ENCODE results near the gene BMP3.

BMP3 gene

DNA sequence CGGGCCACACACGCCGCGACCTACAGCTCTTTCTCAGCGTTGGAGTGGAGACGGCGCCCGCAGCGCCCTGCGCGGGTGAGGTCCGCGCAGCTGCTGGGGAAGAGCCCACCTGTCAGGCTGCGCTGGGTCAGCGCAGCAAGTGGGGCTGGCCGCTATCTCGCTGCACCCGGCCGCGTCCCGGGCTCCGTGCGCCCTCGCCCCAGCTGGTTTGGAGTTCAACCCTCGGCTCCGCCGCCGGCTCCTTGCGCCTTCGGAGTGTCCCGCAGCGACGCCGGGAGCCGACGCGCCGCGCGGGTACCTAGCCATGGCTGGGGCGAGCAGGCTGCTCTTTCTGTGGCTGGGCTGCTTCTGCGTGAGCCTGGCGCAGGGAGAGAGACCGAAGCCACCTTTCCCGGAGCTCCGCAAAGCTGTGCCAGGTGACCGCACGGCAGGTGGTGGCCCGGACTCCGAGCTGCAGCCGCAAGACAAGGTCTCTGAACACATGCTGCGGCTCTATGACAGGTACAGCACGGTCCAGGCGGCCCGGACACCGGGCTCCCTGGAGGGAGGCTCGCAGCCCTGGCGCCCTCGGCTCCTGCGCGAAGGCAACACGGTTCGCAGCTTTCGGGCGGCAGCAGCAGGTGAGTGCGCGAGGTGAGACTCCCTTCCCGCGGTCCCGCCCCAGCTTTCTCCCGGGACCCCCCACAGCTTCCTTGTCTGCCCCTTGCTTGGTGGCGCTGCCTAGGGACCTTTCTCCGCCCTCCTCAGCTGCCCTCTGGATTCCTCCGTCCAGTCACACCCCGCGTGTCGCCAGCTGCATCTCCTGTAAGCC lies 678 bp downstream of the BMP3 start:
- in situ Hi-C loops (cut with HindIII; ENCODE audit: low pct_unique_long_range_greater_than_20kb, low sequenced_read_pairs): no loop called here
- no peak for DNase-seq (ENCODE audit: low read depth in 1 of 2, low spot score in 1 of 2)
- TF ChIP-seq JUND (IDR thresholded peaks at IDR 0.05; ENCODE audit: low read depth): no peak

DNA sequence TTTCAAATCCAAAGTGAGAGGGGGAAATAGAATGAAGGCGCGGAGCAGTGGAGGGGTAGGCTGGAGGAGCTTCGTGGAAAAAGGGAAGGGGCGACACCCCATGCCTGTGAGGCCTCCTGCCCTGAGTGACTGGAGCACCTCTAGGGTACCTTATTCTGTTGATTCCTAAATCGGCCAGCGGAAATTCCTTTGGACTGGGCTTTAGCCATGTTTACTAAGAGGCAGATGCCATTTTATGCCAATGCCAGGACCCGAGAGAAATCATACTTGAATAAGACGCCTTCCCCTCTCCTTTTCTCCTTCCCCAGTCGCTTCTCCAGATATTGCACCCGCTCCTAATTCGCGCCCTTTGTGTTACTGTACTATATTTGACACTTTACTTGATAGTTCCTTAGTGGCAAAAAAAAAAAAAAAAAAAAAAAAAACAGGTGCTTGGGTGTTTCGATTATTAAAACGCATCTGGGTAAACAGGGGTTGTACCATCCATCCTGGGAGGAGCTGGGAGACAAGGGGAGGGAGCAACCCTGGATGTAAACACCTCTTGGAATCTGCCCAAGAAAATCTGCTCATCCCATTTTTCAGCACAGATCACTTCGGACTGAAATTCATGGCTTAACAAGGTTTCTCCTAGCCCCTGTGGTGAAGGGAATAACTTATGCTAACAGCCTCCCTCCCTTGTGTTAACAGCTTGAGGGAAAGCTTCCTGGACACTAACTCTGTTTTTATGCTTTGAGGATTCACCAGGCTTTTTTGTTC lies 1.5 kb downstream of the BMP3 start:
- no peak for DNase-seq (ENCODE audit: low read depth in 1 of 2, low spot score in 1 of 2)
- TF ChIP-seq JUND (IDR thresholded peaks at IDR 0.05; ENCODE audit: low read depth): no peak
- in situ Hi-C loops (cut with HindIII; ENCODE audit: low pct_unique_long_range_greater_than_20kb, low sequenced_read_pairs): no loop called here

DNA sequence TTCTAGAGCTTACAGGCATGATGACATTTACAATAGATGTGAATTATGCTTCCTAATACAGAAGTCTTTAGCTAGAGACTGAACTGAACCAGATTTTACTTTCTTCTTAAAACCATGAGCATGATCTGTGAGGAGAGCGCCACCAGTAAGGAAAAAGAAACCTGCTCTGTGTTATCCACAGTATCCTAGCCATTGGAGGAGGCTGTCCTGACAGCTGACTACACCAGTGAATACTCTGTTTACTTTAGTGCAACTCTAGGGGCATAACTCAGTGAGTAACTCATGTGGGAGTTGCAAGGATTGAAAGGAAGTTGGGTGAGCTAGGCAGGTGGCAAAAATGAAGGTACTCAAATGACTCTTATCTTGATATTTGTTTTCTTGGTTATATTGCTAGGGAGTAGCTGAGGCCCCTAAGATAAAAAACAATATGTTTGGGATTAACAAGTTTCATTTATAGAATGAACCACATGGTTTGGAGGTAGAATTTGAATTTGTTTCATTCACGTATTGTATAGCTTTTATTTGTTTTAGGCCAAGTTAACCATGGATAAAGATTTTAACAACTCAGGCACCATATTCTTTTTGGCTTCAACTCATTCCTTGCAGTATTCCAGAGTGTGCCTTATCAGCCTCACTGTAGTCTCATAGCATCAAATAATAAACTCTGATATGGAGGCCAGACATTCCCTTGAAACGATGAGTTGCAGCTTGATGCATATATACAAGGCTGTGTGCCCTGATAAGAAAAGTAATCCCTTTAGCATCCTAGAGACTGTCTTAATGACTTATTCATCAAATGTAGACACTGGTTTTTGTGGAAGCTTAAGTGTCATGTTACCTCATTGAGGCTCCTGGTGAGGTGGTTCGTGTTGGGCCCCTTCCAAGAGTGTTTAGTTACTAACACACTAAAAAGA lies 2.5 kb downstream of the BMP3 start:
- TF ChIP-seq JUND (IDR thresholded peaks at IDR 0.05; ENCODE audit: low read depth): no peak
- DNase-seq (ENCODE audit: low read depth in 1 of 2, low spot score in 1 of 2): no peak
- in situ Hi-C loops (cut with HindIII; ENCODE audit: low pct_unique_long_range_greater_than_20kb, low sequenced_read_pairs): no loop called here

DNA sequence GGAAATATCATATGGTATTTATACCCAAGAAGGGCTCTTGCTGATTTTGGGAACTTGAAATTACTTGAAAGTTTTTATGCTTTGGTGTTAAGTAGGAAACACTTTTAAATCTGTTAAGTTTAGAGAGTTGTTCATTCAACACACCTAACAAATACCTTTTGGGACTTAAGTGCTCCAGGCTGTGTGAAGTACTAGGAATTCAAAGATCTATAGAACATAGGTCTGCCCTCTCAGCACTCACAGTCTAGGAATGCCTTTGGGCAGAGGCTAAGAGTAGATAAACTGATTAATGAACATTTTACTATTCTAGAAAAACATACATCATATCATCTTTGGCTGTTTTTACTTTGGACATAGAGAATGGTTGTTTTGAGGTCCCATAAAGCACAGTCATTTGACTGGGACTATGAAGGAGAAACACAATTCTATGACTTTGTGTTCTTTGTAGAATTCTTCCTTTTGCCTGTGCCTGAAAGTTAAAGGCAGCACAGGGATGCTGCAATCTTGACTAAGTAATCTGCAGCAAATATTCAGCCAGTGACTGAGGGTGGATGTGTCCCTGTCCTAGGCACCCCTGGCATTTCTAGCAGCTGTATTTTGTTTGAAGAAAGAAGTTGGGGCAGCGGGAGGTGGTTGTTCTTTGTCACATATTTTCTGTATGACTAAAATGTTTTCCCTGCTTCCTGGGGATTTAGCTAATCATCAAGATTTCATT lies 8.3 kb downstream of the BMP3 start:
- no peak for DNase-seq (ENCODE audit: low read depth in 1 of 2, low spot score in 1 of 2)
- TF ChIP-seq JUND (IDR thresholded peaks at IDR 0.05; ENCODE audit: low read depth): no peak
- in situ Hi-C loops (cut with HindIII; ENCODE audit: low pct_unique_long_range_greater_than_20kb, low sequenced_read_pairs): no loop called here

DNA sequence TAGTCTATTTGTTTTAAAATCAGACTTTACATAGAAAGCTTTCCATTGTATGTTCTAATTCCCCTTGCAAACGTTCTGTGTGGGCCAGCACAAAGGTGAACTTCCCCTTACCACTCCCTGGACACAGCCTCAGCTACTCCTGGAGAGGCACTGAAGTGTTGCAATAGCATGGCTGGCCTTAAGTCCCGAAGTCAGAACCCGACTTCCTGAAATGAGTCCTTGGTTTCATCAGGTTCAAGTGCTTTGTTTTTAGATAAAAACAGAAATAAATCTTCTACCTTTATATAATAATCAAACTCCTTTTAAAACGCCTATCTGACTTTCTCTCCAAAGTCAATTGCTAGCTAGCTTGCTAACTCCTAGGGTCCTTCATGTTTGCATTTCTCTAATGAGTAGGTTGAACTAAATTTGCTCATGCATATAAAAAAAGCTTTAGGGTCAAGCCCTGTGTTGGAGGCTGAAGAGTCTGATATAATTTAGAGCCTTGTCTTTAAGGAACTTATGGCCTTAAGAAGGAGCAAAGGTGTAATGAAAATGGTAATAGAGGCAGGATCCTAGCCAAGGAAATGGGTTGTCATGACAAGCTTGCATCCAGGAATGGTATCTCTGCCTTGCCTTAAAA lies 9.0 kb downstream of the BMP3 start:
- DNase-seq (ENCODE audit: low read depth in 1 of 2, low spot score in 1 of 2): no peak
- in situ Hi-C loops (cut with HindIII; ENCODE audit: low pct_unique_long_range_greater_than_20kb, low sequenced_read_pairs): no loop called here

DNA sequence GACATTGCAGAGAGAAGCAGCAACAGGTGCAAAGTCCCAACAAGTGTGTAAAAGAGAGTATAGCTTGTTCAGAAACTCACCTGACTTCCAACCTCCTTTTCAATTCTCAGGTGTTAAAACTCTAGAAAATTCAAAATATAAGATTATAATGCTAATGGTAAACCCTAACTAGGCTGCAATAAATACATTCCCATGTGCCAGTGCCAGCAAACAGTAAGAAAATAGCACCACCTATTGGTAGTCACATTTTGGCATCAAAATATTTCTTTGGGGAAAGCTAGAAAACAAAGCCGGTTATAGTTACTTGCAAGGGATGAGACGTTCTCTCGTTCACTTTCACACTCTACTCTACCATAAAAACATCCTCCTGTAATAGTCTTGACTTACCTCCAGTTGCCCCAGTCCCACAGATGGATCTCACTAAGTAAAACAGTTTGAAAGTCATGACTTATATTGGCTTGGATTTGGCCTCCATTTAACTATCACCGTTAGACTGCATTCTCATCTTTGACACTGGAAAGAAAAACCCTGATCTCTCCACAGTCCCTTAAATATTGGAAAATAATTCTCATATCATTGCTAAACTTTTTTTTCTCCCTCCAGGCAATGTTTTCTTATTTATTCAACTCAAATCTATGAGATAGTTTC lies 9.6 kb downstream of the BMP3 start:
- in situ Hi-C loops (cut with HindIII; ENCODE audit: low pct_unique_long_range_greater_than_20kb, low sequenced_read_pairs): no loop called here
- DNase-seq (ENCODE audit: low read depth in 1 of 2, low spot score in 1 of 2): peak in 1 of 2 experiments; percentile 55
- TF ChIP-seq JUND (IDR thresholded peaks at IDR 0.05; ENCODE audit: low read depth): no peak

More for the DNA sequence above, 9.0 kb downstream of the BMP3 start:
- no peak for TF ChIP-seq JUND (IDR thresholded peaks at IDR 0.05; ENCODE audit: low read depth)

DNA sequence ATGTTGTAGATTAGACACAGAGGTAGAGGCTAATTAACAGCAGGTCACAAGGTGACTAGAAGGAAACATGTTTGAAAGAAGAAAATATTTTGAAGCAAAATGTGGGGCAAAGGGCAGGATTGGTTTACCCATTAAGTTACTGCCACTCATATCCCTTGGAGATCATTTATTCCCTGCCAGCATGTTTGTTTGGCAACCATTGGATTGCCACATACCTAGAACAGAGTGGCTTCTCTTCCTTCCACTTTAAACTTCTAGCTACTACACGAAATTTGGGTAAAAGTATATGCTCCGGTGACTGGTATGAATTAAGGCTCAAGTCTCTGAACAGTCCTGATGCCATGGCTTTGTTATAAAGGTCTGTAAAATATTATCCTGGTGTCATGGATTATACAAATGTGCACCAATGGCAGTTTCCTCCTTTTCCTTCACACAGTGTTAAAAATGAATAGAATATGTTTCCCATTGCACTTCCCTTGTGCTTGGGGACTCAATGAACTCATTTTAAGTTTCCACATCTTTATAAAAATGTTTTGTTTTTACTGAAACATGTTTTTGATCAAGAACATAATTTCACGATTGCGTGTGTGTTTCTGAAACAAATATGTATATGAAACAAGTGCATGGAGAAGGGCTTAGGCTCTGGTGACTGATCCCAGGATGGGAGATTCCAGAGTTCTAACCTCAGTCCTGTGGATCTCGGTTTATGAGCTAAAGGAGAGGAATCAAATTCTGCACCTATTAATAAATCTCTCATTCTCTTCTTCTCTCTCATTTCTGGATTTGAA lies 12.3 kb downstream of the BMP3 start:
- in situ Hi-C loops (cut with HindIII; ENCODE audit: low pct_unique_long_range_greater_than_20kb, low sequenced_read_pairs): no loop called here
- TF ChIP-seq JUND (IDR thresholded peaks at IDR 0.05; ENCODE audit: low read depth): no peak
- DNase-seq (ENCODE audit: low read depth in 1 of 2, low spot score in 1 of 2): no peak

DNA sequence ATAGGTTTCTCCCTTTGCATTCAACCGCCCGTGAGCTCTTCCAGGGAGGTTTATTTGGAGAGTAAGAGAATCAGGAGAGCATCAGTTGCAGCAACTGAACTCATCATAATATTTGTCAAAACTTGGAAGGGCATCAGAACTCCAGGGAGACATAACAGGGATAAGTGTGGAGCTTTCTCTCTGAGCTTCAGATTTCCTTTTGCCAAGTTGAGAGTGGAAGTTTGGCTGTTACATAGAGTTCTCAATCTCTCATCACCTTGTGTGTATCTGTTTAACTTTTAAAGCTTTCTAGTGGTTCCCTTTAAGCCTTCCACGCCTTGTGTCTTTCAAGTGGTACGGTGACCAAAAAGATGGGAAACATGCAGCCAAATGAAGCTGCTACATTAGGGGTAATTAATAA lies 18.8 kb downstream of the BMP3 start:
- DNase-seq (ENCODE audit: low read depth in 1 of 2, low spot score in 1 of 2): no peak
- in situ Hi-C loops (cut with HindIII; ENCODE audit: low pct_unique_long_range_greater_than_20kb, low sequenced_read_pairs): no loop called here
- TF ChIP-seq JUND (IDR thresholded peaks at IDR 0.05; ENCODE audit: low read depth): no peak

DNA sequence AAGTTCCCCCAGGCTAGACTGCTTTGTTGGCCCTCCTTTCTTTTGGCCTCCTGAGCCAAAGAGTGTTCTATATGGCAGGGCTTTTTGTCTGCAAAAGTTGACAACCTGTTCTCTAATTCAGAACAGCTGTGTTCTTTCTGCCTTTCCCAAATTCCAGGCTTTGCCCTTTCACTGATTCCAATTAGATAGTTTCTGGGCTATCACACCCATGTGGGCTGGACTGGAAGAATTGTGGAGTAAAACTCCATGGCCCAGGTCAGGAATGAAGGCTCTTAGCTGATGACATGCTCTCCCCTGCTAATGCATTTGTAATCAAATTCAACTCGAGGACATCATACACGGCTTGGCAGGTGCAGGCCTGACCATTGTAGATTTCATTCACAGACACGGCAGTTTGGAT lies 19.4 kb downstream of the BMP3 start:
- in situ Hi-C loops (cut with HindIII; ENCODE audit: low pct_unique_long_range_greater_than_20kb, low sequenced_read_pairs): no loop called here
- no peak for TF ChIP-seq JUND (IDR thresholded peaks at IDR 0.05; ENCODE audit: low read depth)
- DNase-seq (ENCODE audit: low read depth in 1 of 2, low spot score in 1 of 2): no peak

Data from T47D (cell line).